AG10803 (cell line): ENCODE measurements around the gene CXCL16.
"Not testable (repeated sequence)": the region's sequence is repeated elsewhere in the genome, so short reads cannot be mapped to it uniquely, and the experiment has no call there.

Source experiments
- DNase-seq: peaks from one replicate; pipeline ENCODE4 v3.0.0; 2010; ENCODE audit warnings: low read depth
- H3K4me3 ChIP-seq: 2 replicates; pipeline ENCODE4 v1.5.1; 2011; ENCODE audit warnings: mild to moderate bottlenecking, low read length, control low read depth
- CTCF ChIP-seq: conservative IDR thresholded peaks from 2 replicates; pipeline ENCODE4 v1.5.1; 2011; ENCODE audit warnings: mild to moderate bottlenecking, low read length, control low read depth, inconsistent platforms

CXCL16 gene

GRCh38 chr17:4696437-4696805, 43.3 kb downstream of the CXCL16 start:
- no peak for TF ChIP-seq CTCF
- no peak for DNase-seq
- no peak overlapping the region for H3K4me3 ChIP-seq

GRCh38 chr17:4693416-4693815, 46.3 kb downstream of the CXCL16 start:
- no peak for TF ChIP-seq CTCF
- DNase-seq, result no peak
- no peak overlapping the region for H3K4me3 ChIP-seq

- no peak for TF ChIP-seq CTCF
- no peak for DNase-seq
- H3K4me3 ChIP-seq, result no peak overlapping the region
Observed at GRCh38 chr17:4691686-4692085, 48.0 kb downstream of the CXCL16 start.

GRCh38 chr17:4690745-4691144, 49.0 kb downstream of the CXCL16 start:
- no peak for TF ChIP-seq CTCF
- no peak for DNase-seq
- no peak overlapping the region for H3K4me3 ChIP-seq

- H3K4me3 ChIP-seq, DNase-seq: not testable (repeated sequence)
Observed at GRCh38 chr17:4689872-4690271, 49.9 kb downstream of the CXCL16 start.

GRCh38 chr17:4683739-4684138, 56.0 kb downstream of the CXCL16 start:
- peak; percentile 15 for DNase-seq
- not testable (repeated sequence) for H3K4me3 ChIP-seq
